Measurements from ENCODE around the gene KNDC1. TPM values are rescaled to one million over a fixed set of nuclear protein-coding genes. Genes with fewer than 3 reads are reported as not detected.

KNDC1 gene
- total and polyA plus RNA-seq, 2 experiments from 2014 or later: 1.8 to 16.0 TPM

- H3K4me2 ChIP-seq: no peak overlapping the region
- no peaks in the 10 kb centered on the region for H3K4me1 Mint-ChIP-seq
- no peak overlapping the region for H3K4me3 ChIP-seq
- ATAC-seq (no peak), DNase-seq (ENCODE audit: low spot score) (no peak)
- no peak overlapping the region for H3K27ac ChIP-seq (ENCODE audit: low read depth)
- no peaks in the 10 kb centered on the region for H4K20me1 ChIP-seq (replicated peaks; ENCODE audit: insufficient read depth)
- peaks cover 15% of the 10 kb centered on the region for H3K9me3 Mint-ChIP-seq
- peaks cover 25% of the 10 kb centered on the region for H3K36me3 Mint-ChIP-seq (ENCODE audit: low read depth)
- H3K9me2 ChIP-seq (ENCODE audit: insufficient read depth): no peaks in the 10 kb centered on the region
- no peaks in the 10 kb centered on the region for H3K36me3 ChIP-seq (ENCODE audit: insufficient read depth)
- H3K79me2 ChIP-seq (replicated peaks; ENCODE audit: insufficient read depth): no peaks in the 10 kb centered on the region
- H3K4me1 ChIP-seq (ENCODE audit: insufficient read depth): no peaks in the 10 kb centered on the region
- H3K27ac Mint-ChIP-seq: no peak overlapping the region
- H3F3A ChIP-seq (replicated peaks; ENCODE audit: low read depth): no peaks in the 10 kb centered on the region
- H2AFZ ChIP-seq: no peak overlapping the region
- H3K27me3 Mint-ChIP-seq (ENCODE audit: insufficient read depth, low read depth, poor library complexity): peaks cover 7% of the 10 kb centered on the region
- no peak overlapping the region for H3K4me3 Mint-ChIP-seq
- H3K27me3 ChIP-seq (ENCODE audit: insufficient read depth): no peaks in the 10 kb centered on the region
- TF ChIP-seq ZNF114 (CRISPR knock-in tag; IDR thresholded peaks at IDR 0.05) (no peak), EZH2 (IDR thresholded peaks at IDR 0.05; ENCODE audit: low read depth, unreplicated experiment) (no peak), STAT1 (IDR thresholded peaks at IDR 0.05; ENCODE audit: unreplicated experiment) (no peak), CREB1 (CRISPR knock-in tag; IDR thresholded peaks at IDR 0.05; ENCODE audit: low read depth) (no peak), ZNF462 (CRISPR knock-in tag; IDR thresholded peaks at IDR 0.05) (no peak), CTCF (conservative IDR thresholded peaks at IDR 0.05; ENCODE audit: low read depth in 2 of 2) (no peak), POLR2AphosphoS5 (IDR thresholded peaks at IDR 0.05; ENCODE audit: low read depth) (no peak), ETS1 (IDR thresholded peaks at IDR 0.05) (no peak), EZH2phosphoT487 (IDR thresholded peaks at IDR 0.05; ENCODE audit: unreplicated experiment) (no peak), REST (IDR thresholded peaks at IDR 0.05; ENCODE audit: unreplicated experiment) (no peak), NANOG (IDR thresholded peaks at IDR 0.05; ENCODE audit: borderline replicate concordance) (no peak), ZNF331 (CRISPR knock-in tag; IDR thresholded peaks at IDR 0.05; ENCODE audit: low read depth) (no peak), JUNB (IDR thresholded peaks at IDR 0.05; ENCODE audit: unreplicated experiment) (no peak)
Observed at GRCh38 chr10:133186416-133187090, 26.5 kb downstream of the KNDC1 start.

All from GM23338 (cell line).